GM19324 (cell line): Measurements from ENCODE around the gene C19orf85.

Experiments used
- ATAC-seq: cut with Tn5 transposase; IDR thresholded peaks from one replicate; pipeline ENCODE4 v1.9.1; 2021; ENCODE audit warnings: mild to moderate bottlenecking, moderate library complexity; ENCODE audit not compliant: unreplicated experiment, low FRiP score

The C19orf85 gene

GRCh38 chr19:55490478-55491432, 26.2 kb upstream of the C19orf85 start:
- ATAC-seq, result no peak

GRCh38 chr19:55489711-55490477, 25.3 kb upstream of the C19orf85 start:
- no peak for ATAC-seq

DNA sequence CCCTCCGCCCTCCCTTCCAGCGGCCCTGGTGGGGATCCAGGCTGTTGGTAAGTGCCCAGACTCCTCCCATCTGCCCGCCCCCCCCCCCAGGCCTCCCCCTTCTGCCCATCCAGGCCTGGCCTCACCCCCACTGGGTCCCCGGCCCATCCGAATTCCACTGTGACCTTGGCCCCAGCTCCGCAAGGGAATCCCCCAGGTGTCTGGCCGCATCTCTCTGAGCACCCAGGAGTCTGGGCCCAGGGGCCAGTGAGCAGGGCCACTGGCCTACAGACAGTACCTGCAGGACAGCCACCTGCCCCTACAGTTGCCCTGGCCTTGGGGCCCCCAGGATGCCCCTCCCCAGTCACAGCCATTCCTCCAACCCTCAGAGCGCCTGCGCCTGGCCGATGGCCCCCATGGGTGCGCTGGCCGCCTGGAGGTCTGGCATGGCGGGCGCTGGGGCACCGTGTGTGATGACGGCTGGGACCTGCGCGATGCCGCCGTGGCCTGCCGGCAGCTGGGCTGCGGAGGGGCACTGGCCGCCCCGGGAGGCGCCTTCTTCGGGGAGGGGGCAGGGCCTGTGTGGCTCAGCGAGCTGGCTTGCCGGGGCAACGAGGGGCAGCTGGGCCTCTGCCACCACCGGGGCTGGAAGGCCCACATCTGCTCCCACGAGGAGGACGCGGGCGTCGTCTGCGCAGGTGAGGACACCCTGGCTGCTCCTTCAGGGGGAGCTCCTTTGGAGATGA, 24.6 kb upstream of the C19orf85 start:
- no peak for ATAC-seq

GRCh38 chr19:55487924-55488687, 23.6 kb upstream of the C19orf85 start, which contains the start of gene SSC5D:
TSS of gene SSC5D (plus strand) at chr19:55488436. CDS start at chr19:55488590, 154 bp downstream.
- ATAC-seq, result no peak

- ATAC-seq, result no peak
Observed at GRCh38 chr19:55486971-55487923, 22.7 kb upstream of the C19orf85 start.

GRCh38 chr19:55486043-55486970, 21.8 kb upstream of the C19orf85 start:
- no peak for ATAC-seq

GRCh38 chr19:55485439-55486011, 21.0 kb upstream of the C19orf85 start:
- no peak for ATAC-seq

DNA sequence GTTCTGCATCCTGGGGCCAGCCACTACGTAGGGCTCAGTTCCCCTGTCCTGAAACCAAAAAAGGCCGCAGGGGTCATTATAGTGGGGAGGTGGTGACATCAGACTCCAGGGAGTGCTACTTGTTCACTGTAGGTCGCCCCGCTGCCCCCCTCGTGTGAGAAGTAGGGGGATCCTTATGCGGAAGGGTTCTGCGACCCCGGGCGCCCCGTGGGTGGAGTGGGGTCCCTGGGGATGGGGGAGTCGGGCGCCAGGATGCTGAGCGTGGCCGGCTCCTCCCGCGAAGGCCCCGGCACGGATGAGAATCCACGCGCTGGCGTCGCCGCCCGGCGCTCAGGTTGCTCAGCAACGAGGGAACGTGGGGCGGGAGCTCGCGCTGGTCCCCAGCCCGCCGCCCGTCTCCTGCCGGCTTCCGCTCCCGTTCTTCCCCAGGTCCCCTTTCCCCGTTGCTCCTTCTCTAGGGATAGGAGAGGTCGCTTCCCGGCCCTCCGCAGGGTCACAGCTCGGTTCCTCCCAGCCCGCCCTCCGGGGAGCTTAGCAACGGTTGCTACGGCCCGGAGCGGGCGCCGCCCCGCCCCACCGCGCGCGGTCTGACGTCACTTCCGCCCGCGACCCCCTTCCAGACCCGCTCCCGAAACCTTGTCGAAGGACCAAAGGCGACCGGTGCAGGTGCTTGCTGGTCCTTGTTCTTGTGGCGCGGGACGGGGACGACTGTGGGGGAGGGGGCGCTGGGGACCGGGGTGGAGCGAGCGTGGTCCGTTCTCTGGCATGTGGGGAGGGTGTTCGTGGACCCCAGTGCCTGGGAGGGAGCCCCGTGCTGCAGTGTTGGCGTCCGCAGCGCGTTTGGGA, 20.3 kb upstream of the C19orf85 start, which contains the start of gene NAT14:
Gene NAT14 (plus strand): TSS at position 596 of the 846 bp plus-strand sequence. CDS start 521 bp downstream, outside the sequence.
- no peak for ATAC-seq

DNA sequence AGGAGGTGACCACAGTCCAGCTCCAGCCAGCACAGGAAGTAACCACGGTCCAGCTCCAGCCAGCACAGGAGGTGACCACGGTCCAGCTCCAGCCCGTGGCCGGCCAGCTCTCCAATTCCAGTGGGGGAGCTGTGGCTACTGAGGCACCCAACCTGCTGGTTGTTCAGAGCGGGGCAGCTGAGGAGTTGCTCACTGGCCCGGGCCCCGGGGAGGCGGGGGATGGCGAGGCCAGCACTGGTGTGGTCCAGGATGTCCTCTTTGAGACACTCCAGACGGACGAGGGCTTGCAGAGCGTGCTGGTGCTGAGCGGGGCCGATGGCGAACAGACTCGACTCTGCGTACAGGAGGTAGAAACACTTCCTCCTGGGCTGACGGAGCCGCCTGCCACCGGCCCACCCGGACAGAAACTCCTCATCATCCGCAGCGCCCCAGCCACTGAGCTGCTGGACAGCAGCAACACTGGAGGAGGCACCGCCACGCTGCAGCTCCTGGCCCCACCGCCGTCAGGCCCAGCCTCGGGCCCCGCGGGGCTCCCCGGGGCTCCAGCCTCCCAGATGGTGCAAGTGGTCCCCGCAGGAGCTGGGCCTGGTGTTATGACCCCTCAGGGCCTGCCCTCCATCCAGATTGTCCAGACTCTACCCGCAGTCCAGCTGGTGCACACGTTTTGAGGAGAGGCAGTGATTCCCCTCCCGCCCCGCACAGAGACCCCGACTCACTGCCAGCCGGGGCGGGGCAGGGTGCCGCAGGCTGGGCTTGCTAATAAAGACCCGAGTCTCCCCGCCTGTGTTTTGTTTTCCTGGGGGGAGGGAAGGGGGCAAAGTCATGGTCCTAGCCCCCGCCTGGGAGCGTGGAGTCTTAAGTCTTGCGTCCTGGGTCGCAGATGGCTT, 19.4 kb upstream of the C19orf85 start:
- no peak for ATAC-seq

DNA sequence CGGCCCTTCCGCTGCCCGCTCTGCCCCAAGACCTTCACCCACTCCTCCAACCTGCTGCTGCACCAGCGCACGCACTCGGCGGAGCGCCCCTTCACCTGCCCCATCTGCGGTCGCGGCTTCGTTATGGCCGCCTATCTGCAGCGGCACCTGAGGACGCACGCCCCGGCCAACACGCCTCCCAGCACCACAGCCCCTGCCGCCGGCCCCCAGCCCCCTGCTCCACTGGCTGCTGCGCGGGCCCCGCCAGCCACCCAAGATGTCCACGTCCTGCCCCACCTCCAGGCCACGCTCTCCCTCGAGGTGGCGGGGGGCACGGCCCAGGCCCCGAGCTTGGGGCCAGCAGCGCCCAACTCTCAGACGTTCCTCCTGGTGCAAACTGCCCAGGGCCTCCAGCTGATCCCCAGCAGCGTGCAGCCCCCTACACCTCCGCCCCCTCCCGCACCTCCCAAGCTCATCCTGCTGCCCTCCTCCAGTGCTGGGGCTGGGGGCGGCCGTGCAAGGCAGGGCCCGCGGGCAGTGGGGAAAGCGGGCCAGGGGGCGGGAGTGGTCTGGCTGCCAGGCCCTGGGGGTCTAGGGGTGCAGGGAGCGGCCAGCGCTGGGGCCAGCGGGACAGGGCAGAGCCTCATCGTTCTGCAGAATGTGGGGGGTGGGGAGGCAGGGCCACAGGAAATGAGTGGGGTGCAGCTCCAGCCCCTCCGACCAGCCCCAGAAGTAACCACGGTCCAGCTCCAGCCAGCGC, 18.6 kb upstream of the C19orf85 start:
- ATAC-seq, result no peak

GRCh38 chr19:55482156-55482961, 17.8 kb upstream of the C19orf85 start:
- ATAC-seq, result no peak

- ATAC-seq, result no peak
Observed at GRCh38 chr19:55481794-55482155, 17.2 kb upstream of the C19orf85 start.

DNA sequence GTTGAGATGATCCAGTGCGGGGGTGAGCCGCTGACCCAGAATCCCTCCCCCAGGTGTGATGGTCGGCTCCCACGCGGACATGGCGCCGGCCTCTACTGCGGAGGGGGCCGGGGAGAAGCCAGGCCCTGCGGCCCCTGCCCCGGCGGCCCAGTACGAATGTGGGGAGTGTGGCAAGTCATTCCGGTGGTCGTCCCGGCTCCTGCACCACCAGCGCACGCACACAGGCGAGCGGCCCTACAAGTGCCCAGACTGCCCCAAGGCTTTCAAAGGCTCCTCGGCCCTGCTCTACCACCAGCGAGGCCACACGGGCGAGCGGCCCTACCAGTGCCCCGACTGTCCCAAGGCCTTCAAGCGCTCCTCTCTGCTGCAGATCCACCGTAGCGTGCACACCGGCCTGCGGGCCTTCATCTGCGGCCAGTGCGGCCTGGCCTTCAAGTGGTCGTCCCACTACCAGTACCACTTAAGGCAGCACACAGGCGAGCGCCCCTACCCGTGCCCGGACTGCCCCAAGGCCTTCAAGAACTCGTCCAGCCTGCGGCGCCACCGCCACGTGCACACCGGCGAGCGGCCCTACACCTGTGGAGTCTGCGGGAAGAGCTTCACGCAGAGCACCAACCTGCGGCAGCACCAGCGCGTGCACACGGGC, 16.7 kb upstream of the C19orf85 start:
- no peak for ATAC-seq
